G401.6 (cell line): Measurements from ENCODE around the gene GRB7.

ENCODE experiments used
- FAIRE-seq: peaks from 2 replicates; lab custom pipeline; 2012; peaks lifted over from hg19 to GRCh38; lab: Jason Lieb, UNC

Gene GRB7

DNA sequence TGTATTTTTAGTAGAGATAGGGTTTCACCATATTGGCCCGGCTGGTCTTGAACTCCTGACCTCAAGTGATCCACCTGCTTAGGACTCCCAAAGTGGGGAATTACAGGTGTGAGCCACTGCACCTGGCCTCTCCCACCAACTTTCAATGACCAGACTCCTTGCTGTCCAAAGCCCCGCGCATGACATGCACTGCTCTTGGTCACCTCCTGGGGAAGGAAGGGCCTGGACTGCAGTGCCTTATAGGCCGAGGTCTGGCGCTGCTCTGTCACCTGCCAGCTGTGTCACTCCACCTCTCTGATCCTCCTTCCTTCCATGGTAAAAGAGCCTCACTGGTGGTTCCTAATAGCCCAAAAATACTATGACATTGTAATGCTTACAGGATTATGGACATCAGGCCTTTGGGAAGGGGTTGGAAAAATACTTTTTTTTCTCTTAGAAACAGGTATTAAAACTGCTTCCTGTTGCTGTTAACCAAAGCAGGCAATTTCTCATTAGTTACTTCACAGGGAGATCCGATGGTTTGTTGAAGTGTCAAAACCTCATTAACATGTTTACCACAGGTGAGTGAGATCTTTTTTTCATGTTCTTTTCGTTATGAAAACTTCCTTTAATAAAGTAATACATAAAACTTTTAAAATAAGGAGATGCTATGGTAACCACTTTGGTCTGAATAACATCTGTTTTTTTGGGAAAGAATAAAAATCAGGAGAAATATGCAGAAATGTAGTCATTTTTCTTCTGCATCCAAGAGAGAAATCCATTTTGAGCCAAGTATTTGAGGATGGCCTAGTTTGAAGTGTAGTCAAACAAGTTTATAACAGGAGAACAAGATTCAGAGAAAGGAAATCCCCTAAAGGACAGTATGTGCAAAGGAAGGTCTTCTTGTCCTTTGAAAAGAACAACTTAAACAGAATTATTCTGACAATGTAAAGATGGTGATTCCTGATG, 35.5 kb downstream of the GRB7 start:
- FAIRE-seq: no peak

DNA sequence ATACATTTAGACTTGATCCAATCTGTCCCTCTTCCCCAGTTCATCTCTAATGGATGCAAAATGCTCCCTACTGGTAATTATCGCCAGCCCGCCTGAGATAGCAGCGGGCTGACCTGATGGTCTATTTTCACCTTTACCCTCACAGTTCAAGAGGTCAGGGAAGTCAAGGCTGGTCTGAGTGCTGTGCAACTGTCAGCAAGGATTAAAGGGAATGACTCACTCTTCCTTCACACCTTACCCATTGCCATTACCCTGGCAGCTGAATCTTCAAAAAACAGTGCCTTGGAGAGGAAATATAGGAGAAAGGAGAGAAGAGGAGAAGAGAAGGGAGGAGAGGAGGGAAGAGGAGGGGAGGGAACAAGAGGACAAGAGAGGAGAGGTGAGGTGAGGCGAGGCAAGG, 36.3 kb downstream of the GRB7 start:
- no peak for FAIRE-seq

DNA sequence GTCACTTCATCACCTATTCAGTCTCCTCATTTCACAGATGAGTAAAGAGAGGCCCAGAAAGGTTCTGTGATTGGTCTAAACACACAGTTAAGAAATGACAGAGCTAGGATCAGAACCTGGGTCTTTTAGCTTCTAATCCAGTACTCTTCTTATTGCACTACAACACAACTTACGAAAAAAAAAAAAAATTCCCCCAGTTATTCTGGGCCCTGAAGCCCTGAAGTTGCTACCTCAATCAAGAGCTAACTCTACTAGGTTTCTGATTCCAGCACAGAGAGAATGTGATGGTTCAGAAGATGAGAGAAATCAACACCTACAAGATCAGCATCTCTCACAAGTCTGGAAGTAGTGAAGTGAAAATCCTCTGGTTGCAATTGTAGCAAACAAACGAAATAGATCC, 37.3 kb downstream of the GRB7 start:
- FAIRE-seq: no peak

DNA sequence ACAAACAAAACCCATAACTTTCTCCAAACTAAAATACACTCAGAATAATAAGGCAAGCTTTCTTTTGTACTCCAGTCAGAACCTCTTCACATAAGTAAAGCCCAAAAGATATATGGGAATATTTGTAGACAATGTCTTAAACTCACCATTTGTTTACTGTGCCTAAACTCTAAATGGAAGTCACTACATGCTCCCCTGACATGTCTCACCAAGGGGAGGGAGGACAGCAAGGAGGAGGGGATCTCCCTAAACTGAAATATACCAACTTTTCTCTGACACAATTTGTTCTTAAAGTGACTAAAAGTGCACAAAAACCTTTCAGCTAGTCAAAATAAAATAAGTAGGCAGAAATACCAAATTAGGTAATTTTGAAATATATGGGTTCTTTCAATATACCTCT, 38.5 kb downstream of the GRB7 start:
- FAIRE-seq: no peak

DNA sequence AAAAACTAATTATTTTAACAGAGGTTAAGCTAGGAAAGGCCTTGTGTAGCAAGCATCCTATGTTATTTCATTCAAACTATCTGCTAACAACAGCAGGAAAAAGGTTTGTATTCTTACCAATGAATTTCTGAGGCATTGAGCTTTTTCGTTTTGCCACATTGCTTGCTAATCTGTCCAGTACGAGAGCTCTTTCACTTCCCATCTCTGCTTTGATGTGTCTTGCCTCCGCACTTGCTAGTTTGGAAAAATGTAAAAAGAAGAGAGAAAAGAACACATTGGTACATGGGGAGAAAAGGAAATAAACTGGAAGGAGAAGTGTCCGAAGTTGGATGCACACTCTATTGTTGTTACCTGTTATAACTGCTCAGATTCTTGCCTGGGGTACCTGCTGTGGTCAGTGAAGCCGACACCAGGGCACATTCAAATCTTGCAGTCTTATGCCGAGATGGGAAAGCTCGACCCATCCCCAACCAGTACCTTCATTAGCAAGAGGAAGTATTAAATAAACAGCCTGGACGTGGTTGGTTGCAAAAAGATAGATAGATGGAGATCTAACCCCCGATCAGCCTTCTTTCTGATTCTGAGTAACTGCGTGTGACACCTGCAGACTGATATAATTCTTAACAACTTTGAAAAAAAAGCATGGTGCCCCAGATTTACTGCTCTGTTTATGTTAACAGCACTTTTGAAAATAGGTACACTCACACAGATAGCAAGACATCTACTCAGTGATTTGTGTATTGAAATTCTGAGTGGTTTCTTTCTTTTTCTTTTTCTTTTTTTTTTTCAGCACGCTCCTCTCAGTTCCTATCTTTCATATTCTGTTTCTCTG, 40.0 kb downstream of the GRB7 start:
- FAIRE-seq: no peak

DNA sequence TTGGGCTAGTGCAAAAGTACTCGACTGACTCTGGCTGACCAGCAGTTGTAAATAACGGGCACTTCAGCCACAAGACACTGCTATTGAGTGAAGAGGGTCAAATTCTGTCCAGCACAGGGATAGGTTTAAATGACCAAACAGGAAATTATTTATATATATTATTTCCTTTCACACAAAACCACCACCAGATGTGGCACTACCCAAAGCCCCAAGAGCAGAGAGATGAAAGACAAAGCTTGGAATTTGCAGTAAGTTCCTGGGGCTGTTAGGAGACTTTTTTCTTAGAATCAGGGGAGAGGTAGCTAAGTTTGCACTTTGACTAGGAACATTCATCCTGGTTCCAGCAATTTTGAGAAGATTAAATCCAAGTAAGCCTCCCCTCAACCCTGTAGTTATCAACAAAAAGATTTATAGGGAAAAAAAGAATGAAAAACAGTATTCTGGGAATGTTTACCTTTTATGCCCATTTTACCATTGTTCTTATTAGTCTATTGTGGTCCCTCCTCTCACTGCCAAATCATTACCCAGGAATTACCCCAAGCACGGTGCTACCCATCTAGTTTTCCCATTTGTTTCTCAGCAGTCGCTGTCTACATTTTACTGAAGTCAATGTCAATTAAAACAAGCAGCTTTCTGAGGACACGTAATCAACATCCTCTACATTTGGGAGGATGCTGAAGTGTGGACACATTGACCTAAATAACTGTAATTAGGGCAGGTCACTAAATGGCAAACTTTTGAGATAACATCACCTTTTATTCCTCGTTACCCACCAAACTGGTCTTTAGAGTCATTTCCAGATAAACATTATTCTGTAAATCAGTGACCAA, 43.5 kb downstream of the GRB7 start:
- no peak for FAIRE-seq

DNA sequence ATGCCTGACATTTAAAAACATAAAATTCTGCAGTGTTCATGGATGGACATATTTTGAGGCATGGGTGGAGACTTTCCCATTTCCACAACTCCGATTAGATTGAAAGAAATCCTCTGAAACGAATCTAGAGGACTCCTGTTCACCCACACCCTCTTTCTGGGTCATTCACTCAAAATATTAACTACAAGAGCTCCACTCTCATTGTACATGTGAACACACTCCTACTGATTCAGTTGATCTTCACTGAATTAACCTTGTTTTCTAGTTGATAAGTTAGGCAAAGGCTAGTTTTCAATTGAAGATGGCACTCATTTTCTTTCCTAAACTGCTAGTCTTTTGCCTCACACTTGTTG, 44.1 kb downstream of the GRB7 start:
- no peak for FAIRE-seq

DNA sequence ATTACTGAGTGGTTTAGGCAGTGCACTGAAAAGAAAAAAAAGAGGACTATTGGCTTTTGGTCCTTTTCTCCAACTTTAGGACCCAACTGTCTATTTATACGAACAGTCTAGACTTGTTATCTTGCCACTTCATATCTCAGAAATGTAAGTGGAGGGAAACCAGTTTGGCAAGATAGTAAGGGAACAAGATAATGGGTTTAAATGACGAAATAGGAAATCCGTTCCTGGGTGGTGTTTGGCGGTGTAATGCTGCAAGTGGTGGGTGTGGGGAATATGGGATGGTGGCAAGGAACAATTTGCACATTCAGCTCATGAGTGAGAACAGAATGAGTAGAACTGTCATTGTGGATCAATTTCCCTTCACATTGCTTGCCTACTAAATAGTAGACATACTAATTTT, 44.7 kb downstream of the GRB7 start:
- no peak for FAIRE-seq

DNA sequence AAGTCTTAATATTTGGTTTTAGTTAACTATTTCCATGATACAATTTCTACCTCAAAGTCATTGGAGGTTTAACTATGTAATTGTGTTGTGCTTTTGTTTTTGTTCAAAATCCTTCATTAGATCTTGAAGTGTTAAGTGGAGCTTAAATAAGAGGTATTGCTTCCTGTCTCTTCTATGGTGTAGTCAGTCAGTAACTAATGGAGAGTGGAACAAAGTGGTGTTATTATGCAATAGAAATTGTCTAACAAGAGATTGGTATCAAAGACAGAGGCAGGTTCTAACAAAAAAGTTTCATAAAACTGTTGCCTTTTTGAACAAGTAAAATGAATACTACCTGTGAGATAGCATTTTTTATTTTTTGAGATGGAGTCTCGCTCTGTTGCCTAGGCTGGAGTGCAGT, 45.2 kb downstream of the GRB7 start:
- no peak for FAIRE-seq

DNA sequence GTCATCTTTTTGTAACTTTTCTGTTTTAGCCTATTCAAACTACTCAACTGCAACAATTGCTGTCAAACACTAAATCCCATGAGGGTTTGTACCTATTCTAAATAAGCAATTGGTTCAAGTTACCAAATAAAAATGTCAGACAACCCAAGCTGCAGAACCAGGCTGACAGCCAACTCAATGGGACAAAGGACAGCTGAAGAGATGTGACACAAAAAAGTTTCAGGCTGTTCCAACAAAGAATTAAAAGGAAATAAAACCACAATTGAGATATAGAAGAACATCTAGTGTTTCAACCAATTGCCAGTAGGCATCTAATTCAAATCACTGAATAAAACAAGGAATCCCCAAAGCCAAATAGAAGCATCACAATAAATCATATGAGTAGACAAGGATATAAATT, 49.3 kb downstream of the GRB7 start:
- no peak for FAIRE-seq

DNA sequence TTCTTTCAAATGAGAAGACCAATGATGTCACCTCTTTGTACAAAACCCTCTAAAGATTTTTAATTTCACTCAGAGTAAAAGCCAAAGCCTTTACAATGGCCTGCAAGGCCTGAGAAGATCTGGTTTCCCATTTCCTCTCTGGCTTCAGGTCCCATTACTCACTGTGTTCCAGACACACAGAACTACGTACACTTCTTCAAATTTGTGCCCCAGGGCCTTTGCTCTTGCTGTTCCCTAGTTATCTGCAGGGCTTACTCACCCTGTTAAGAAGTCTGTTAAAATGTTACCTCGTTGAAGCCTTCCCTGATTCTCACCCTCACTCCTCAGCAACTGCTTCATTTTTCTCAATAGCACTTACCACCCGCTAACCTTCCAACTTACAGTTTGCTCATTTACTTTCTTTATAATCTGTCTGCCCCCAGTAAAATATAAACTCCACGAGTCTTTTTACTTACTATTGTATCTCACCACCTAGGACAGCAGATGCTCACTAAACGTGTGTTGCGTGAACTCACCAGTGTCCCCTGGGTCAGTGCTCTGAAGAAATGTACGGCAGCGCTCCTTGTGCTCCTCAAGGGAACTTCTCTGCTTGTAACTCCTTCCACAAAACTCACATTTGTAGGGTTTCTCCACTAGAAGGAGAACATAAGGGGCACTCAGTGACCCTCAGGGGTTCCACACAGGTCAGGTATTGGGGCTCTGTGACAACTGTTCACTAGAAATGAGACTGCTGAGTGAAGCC, 50.2 kb downstream of the GRB7 start:
- FAIRE-seq: no peak

DNA sequence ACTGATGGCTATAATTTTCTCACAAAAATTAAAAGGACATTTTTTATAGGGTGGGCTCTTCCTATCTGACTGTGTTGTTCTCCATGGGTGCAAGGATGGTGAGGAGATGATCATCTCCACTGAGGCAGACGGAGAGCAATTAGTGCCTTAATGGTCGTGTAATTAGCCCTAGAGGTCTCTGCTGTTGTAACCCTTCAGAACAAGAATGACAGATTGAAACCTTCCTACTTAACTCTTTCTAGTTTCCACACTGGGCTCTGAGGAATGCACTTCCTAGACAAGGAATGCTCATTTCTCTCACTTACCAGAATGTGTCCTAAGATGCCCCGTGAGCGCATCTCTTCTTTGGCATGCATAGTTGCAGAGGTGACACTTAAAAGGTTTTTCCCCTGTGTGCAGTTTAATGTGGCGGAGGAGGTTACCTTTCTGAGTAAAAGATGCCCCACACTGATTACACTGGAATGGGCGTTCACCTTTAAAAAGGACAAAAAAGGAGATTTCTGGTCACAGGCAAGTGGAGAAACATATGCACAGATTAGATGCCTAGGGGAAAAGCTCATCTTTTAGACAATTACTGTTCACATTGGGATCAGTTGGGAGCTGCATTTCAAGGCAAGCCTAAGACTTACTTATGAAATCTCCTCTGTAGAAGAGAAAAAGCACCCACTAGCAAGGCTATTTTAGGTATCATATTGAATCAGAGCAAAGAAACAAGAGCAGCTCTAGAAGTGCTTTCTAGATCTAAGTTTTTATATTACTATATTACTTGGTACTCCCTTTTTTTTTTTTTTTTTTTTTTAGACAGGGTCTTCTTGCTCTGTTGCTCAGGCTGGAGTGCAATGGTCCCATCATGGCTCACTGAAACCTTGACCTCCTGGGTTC, 53.6 kb downstream of the GRB7 start:
- no peak for FAIRE-seq

DNA sequence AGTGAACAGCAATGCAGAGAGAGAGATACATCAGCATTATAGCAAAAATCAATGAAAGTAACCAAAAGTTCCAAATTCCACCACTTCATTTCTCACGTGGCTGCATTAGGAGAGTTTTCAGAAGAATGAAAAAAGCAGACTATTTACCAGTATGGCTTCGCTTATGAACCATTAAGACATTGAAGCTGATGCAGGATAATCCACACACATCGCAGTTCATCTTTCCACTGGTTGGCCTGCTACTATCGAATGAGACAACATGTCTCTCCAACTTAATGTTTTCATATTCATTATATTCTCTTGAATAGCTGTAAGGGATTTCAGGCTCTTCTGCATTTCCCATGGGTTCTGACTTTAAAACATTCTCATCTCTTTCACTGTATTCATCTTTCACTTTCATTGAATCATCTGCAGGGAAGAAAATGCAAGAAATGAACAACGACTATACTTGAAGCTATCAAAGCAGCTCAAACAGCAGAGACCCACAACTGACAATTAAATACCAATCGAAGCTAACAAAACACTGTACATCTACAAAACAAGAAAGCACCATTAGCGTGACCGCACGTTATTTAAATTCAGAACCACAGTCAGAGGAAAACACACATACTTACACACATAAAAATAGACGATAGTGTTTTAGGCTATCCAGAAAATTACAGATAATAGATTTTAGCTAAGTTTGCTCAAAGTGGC, 54.9 kb downstream of the GRB7 start:
- no peak for FAIRE-seq

DNA sequence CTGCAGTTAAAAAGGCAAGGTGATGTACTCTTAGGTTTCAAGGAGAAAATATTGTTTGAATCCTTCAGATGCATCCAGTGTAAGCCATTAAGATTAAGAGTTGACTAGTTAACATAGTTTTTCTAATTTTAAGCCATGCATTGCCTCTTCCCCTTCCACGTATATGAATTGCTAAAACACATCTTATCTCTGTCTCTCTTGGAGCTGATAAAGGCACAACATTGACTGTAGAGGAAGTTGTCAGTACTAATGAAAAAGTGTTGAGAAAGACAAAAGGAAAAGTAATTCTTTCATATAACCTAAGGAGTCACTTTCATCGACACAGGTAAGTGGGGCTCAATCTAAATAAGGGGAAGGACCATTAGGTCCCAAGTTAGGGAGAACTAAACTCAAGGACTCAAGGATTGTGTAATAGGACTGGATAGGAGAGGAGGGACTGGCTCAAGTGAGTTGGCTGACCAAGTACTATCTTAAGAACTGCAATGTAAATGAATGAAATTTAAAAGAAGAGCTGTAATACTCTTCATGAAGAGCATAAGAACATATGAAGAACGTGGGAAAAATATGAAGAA, 55.6 kb downstream of the GRB7 start:
- no peak for FAIRE-seq

DNA sequence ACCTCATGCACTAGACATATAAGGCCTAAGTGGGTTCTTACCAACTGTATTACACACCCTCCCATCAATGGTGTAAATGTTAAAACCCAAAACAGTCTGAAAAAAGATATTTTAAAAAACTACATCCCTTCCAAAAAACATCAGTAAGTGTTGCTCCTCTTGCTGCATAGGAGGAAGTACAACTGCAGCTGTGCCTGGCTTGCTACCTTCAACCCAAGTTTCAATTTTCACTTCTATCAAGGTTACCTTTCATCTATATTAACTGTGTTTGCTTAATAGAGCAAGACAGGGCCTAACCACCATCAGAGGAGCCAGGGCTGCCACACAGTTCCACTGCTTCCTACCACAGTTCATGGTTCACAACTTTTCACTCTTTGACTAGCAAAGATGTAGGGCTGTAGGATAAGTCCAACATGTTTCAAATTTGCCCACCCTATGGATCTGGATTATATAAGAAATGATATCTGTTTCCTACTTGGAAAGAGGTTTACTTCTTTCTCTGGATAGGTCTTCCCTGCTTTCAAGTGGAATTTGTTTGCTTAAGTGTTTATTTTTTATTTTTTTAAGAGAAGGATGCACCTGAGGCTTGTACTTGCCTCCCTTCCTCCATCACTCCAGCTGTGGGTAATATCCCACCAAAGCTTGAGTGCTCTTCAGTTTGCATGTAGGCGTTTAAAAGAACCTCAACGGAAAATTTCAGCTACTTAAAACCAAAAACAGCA, 56.7 kb downstream of the GRB7 start:
- no peak for FAIRE-seq
